WERI-Rb-1 (cell line): ENCODE results near the gene TRABD2B.

Experiments
- DNase-seq: peaks from one replicate; pipeline ENCODE4 v3.0.0-alpha.2; 2020
- H3K27ac ChIP-seq: fragments of 250-450 bp; sonication (Bioruptor Pico); 2 replicates; pipeline ENCODE4 v1.5.1; 2020; ENCODE audit warnings: mild to moderate bottlenecking, moderate library complexity
- H3K27me3 ChIP-seq: fragments of 250-450 bp; sonication (Bioruptor Pico); 2 replicates; pipeline ENCODE4 v1.5.1; 2021; ENCODE audit warnings: mild to moderate bottlenecking, low read depth, moderate library complexity; ENCODE audit not compliant: insufficient read depth, severe bottlenecking
- H3K36me3 ChIP-seq: fragments of 250-450 bp; sonication (Bioruptor Pico); 2 replicates; pipeline ENCODE4 v1.5.1; 2020; ENCODE audit warnings: mild to moderate bottlenecking, moderate library complexity
- H3K4me3 ChIP-seq: 2 replicates; pipeline ENCODE4 v1.5.1; 2011; ENCODE audit warnings: low read depth, mild to moderate bottlenecking, control low read depth, low read length
- H3K9me3 ChIP-seq: fragments of 250-450 bp; sonication (Bioruptor Pico); 2 replicates; pipeline ENCODE4 v1.5.1; 2021; ENCODE audit warnings: mild to moderate bottlenecking, moderate library complexity; ENCODE audit not compliant: severe bottlenecking
- CTCF ChIP-seq: IDR thresholded peaks from 2 replicates; pipeline ENCODE4 v1.5.1; 2011; ENCODE audit warnings: low read depth, mild to moderate bottlenecking, control low read depth, inconsistent platforms, low read length

TRABD2B gene

GRCh38 chr1:47940779-47941178 lies 56.4 kb downstream of the TRABD2B start:
- H3K27me3 ChIP-seq: no peaks in the 10 kb centered on the region
- no peak overlapping the region for H3K4me3 ChIP-seq
- no peaks in the 10 kb centered on the region for H3K9me3 ChIP-seq
- DNase-seq: no peak
- H3K27ac ChIP-seq: no peak overlapping the region
- TF ChIP-seq CTCF: no peak
- no peaks in the 10 kb centered on the region for H3K36me3 ChIP-seq

DNA sequence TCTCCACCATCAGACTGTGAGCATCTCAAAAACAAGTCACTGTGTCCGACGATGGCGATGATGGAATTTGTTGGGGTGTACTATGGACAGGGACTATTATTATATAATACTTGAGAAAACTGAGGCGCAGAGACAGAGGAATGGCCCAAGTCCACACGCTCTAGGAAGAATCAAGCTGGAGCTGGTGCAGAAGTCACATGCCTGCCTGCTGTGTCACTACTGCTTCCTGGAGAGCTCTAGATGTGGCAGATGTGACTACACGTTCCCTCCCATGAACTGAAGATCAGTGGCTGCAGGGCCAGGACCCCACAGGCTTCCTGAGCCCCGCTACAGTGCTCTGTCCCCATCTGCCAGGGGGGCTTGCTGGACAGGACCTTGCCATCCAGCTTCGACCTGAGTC lies 56.9 kb downstream of the TRABD2B start:
- Histone ChIP-seq H3K9me3 (no peaks in the 10 kb centered on the region), H3K27ac (no peak overlapping the region), H3K36me3 (no peaks in the 10 kb centered on the region), H3K4me3 (no peak overlapping the region), H3K27me3 (no peaks in the 10 kb centered on the region)
- DNase-seq: no peak
- TF ChIP-seq CTCF: no peak

GRCh38 chr1:47938520-47938919 lies 58.7 kb downstream of the TRABD2B start:
- no peak for TF ChIP-seq CTCF

GRCh38 chr1:47937586-47938254 lies 59.5 kb downstream of the TRABD2B start:
- Histone ChIP-seq H3K27me3 (no peaks in the 10 kb centered on the region), H3K9me3 (no peaks in the 10 kb centered on the region), H3K4me3 (no peak overlapping the region), H3K36me3 (no peaks in the 10 kb centered on the region), H3K27ac (no peak overlapping the region)
- TF ChIP-seq CTCF: no peak
- DNase-seq: no peak

More at GRCh38 chr1:47938520-47938919, 58.7 kb downstream of the TRABD2B start:
- H3K27me3 ChIP-seq: no peaks in the 10 kb centered on the region
- H3K27ac ChIP-seq: no peak overlapping the region
- H3K36me3 ChIP-seq: no peaks in the 10 kb centered on the region
- H3K9me3 ChIP-seq: no peaks in the 10 kb centered on the region
- no peak overlapping the region for H3K4me3 ChIP-seq
- DNase-seq: no peak

DNA sequence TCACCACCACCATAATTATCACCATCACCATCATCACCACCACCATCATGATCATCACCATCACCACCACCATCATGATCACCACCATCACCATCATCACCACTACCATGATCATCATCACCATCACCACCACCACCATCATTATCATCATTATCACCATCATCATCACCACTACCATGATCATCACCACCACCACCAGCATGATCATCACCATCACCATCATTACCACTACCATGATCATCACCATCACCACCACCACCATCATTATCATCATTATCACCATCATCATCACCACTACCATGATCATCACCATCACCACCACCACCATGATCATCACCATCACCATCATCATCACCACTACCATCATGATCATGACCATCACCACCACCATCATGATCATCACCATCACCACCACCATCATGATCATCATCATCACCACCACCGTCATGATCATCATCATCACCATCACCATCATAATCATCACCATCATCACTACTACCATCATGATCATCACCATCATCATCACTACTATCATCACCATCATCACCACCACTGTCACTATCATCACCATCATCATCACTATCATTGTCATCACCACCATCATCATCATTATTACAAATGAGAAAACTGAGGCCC lies 60.2 kb downstream of the TRABD2B start:
- DNase-seq: no peak
- Histone ChIP-seq H3K27ac (no peak overlapping the region), H3K4me3 (no peak overlapping the region), H3K36me3 (no peaks in the 10 kb centered on the region), H3K27me3 (no peaks in the 10 kb centered on the region), H3K9me3 (no peaks in the 10 kb centered on the region)
- no peak for TF ChIP-seq CTCF
